ENCODE measurements around the gene GOLGA8S. TPM values are rescaled to one million over a fixed set of nuclear protein-coding genes. Genes with fewer than 3 reads are reported as not detected.
"Not testable (repeated sequence)": the region's sequence is repeated elsewhere in the genome, so short reads cannot be mapped to it uniquely, and the experiment has no call there.

GOLGA8S gene
- total RNA-seq, 2 donors from 2014 or later: 0.09 to 0.17 TPM

- intact Hi-C loops (cut with DNase I, micrococcal nuclease): no loop called here
- no peak for ATAC-seq
Observed at GRCh38 chr15:23387621-23388190, 33.2 kb downstream of the GOLGA8S start.

GRCh38 chr15:23395030-23395692, 40.6 kb downstream of the GOLGA8S start:
- intact Hi-C loops (cut with DNase I, micrococcal nuclease): no loop called here
- no peak for DNase-seq
- no peak for ATAC-seq

More at GRCh38 chr15:23387621-23388190, 33.2 kb downstream of the GOLGA8S start:
- DNase-seq: no peak

DNA sequence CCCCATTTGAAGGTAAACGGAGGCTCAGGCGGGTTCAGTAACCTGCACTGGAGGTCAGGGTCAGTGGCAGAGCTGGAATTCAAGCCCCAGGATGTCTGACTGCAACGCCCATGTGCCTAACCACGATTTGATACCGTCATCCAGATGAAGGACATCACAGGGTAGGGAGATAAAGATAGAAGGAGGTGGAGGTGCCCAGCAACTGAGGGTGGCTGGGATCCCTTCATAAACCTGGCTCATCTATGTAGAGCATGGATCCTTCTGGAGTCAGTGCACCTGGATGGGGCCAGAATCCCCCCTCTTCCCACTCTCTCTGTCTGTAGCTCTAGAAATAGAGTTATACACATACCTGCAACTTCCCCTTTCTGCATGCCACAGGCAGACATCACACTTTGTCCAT, 41.3 kb downstream of the GOLGA8S start:
- DNase-seq (no peak), ATAC-seq (no peak)
- intact Hi-C loops (cut with DNase I, micrococcal nuclease): no loop called here

- no peak for ATAC-seq
- intact Hi-C loops (cut with DNase I, micrococcal nuclease): no loop called here
- DNase-seq: no peak
Observed at GRCh38 chr15:23397779-23398178, 43.2 kb downstream of the GOLGA8S start.

DNA sequence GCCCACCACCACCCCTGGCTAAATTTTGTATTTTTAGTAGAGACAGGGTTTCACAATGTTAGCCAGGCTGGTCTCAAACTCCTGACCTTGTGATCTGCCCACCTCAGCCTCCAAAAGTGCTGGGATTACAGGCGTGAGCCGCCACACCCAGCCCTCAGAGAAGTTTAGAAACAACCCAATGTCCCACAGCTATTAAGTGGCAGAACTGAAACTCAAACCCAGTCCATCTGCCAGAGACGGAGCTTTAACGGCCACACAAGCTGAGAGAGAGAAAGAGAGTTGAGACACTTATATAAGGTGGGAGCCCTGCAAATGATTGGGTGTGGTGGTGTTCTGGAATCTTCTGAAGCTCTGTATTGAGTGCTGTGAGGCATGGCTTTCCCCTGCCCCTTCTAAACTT, 43.8 kb downstream of the GOLGA8S start:
- ATAC-seq; intact Hi-C loops (cut with DNase I, micrococcal nuclease); DNase-seq: not testable (repeated sequence)

DNA sequence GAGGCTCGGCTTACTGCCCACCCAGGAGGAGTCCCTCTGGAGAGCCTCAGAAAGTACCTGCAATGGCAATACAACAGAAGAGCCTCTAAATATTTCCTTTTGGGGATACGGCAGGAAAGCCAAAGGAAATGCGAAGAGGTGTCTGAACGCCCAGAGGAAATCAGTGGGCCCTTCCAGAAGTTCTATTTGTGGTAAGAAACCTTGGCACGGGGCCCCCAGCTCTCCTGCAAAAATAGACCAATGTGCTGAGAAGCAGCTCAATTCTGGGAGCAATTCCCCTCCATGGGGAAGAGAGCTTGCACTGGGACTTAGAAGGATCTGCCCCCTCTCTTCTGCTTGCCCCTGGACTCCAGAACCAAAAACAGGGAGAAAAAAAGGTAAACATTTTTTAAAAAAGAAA, 44.7 kb downstream of the GOLGA8S start:
- ATAC-seq; DNase-seq; intact Hi-C loops (cut with DNase I, micrococcal nuclease): not testable (repeated sequence)

DNA sequence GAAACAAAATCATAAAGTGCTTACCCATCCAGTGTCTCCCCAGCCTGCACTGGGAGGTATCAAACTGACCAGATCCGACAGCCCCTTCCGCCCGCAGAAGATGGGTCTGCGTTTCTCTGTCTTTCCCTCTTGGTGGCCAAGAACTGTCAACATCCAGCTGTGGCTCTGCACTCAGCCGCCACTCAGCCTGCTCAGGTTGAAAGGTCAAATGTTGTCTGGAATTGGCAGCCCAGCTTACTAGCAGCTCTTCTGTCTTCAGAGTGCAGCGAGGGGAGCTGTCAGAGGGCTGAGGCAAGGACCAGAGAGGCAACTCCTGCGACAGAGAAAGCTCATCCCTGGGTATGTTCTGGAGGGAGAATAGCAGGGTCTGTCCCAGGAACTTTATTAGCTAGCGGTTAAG, 47.1 kb downstream of the GOLGA8S start:
- ATAC-seq: no peak
- intact Hi-C loops (cut with DNase I, micrococcal nuclease): no loop called here
- no peak for DNase-seq

DNA sequence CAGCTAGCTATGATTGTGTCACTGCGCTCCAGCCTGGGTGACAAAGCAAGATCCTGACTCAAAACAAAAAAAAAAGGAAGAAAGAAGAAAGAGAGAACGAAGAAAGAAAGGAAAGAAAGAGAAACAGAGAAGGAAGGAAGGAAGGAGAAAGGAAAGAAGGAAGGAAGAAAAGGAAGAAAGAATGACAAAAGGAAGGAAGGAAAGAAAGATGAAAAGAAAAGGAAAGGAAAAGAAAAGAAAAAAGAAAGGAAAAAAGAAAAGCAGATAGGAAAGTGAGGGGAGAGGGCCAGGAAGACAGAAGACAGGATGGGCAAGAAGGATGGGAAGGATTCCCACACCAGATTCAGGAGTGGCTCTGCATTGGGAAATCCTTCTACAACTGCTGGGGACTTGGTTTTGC, 47.6 kb downstream of the GOLGA8S start:
- ATAC-seq (no peak), DNase-seq (no peak)
- intact Hi-C loops (cut with DNase I, micrococcal nuclease): no loop called here

DNA sequence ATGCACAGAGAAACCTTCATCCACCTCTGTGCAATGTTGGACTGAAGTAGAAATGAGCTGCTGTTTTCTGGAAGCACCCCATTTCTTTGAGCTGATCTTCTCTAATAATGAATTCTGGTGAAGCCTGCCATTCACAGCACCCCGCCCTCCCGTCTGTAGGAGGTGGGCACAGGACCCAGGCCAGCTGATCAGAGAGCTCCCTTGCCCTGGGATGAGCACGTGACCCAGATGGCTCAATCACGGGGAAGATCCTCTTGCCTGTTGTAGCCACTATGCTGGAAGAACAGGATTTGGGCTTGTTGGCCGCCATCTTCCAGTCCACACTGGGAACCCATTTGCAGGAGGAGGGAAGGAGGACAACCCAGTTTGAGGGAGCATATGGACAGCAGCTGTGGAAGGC, 48.0 kb downstream of the GOLGA8S start:
- intact Hi-C loops (cut with DNase I, micrococcal nuclease): no loop called here
- no peak for DNase-seq
- ATAC-seq: no peak

DNA sequence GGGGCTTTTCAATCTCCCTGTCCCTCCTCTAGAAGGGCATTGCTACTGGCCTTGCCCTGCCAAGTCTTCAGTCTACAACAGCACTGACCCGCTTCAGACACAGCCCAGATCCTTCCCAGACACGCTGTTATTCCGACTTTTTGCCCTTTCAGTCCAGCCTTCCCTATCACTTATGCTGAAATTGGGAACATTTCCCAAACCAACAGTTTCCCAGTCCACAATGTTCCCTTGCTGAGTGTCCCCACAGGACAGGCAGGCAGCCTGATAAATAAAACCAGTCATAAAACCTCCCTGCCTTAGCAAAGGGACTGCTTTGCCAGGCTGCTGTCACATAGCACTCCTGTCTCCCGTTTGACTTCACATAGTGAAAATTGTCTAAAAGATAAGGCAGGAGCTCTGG, 49.0 kb downstream of the GOLGA8S start:
- ATAC-seq (no peak), DNase-seq (no peak)
- intact Hi-C loops (cut with DNase I, micrococcal nuclease): no loop called here

- no peak for ATAC-seq
- intact Hi-C loops (cut with DNase I, micrococcal nuclease): no loop called here
- no peak for DNase-seq
Observed at GRCh38 chr15:23411841-23412240, 57.3 kb downstream of the GOLGA8S start.

DNA sequence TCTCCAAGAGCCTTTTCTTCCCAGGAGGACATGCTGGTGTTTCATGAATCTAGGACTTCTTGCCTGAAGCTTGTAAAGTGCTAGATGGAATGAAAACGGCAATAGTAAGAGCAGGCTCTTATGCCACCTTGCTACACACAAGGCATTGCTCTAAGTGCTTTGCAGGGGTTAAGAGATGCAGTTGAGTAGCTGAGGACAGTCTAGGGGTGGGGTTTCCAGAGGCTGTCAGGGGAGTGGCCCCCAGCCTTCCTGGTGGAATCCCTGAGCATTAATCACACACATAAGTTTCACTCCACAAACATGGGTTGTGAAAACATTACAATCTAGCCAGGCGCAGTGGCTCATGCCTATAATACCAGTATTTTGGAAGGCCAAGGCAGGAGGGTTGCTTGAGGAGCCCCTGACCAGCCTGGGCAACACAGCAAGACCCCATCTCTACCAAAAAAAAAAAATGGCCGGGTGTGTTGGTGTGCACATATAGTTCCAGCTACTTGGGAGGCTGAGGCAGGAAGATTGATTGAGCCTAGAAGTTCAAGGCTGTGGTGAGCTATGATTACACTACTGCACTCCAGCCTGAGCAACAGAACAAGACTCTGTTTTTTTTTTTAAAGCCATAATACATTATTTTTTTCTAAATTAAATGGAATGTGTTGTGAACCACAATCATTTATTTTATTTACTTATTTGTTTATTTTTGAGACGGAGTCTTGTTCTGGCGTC, 58.5 kb downstream of the GOLGA8S start:
- DNase-seq; ATAC-seq; intact Hi-C loops (cut with DNase I, micrococcal nuclease): not testable (repeated sequence)

Other genes starting within 250 kb of the GOLGA8S start
- gene GOLGA6L1, start 217.9 kb upstream of the GOLGA8S start, total RNA-seq: not detected
- not detected for gene GOLGA6L26, start 20.6 kb upstream of the GOLGA8S start, total RNA-seq
- not detected for gene GOLGA6L2, start 92.5 kb downstream of the GOLGA8S start, total RNA-seq
- gene MKRN3, start 210.9 kb downstream of the GOLGA8S start, total RNA-seq: 1 to 10 TPM in 1 of 2 donors, not detected in 1; 3.9 TPM

All from left colon (tissue), 2 donors.